ENCODE results near the gene GALNT1.

GRCh38 chr18:35637227-35637626, 55.7 kb downstream of the GALNT1 start:
- TF ChIP-seq CTCF (IDR thresholded peaks at IDR 0.05) (no peak), POLR2A (IDR thresholded peaks at IDR 0.05) (no peak)
